Measurements from ENCODE around the gene LNPEP.

The LNPEP gene

DNA sequence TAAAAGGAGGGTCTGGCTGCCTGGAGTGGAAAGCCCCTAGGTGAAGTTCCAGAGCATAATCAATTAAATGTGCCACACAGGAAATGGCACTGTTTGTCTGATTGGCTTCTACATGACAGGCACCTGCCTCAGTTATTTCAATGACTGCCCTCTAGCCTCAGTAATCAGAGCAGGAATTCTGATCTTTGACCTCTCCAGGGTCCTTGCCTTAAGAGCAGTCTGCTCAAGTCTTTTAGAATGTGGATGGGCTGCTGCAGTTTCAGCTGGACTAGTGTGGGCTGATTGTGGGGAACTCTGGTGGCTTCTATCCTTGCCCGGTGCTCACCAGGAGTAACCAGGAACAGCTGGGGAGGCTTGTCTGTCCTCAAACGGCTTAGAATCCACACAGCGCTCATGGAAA, 107.6 kb downstream of the LNPEP start:
- no peaks in the 10 kb centered on the region for H3K9me3 ChIP-seq (ENCODE audit: insufficient read depth, low read length)
- no peaks in the 10 kb centered on the region for H3K36me3 ChIP-seq (ENCODE audit: insufficient read depth, insufficient read length, low read length)
- H3K9ac ChIP-seq (ENCODE audit: insufficient read length, low read depth) = no peak overlapping the region
- no peak overlapping the region for H3K4me3 ChIP-seq (ENCODE audit: insufficient read length, low read depth)
- DNase-seq (ENCODE audit: low read depth, low spot score) = no peak
- TF ChIP-seq YY1 (IDR thresholded peaks at IDR 0.05; ENCODE audit: insufficient read depth, insufficient read length) = no peak
- no peak for TF ChIP-seq ZNF274 (IDR thresholded peaks at IDR 0.05; ENCODE audit: low read depth, low read length)
- TF ChIP-seq SUZ12 (IDR thresholded peaks at IDR 0.05; ENCODE audit: extremely low read depth, insufficient read depth, insufficient read length) = no peak
- H3K27me3 ChIP-seq (ENCODE audit: insufficient read depth, insufficient read length) = no peaks in the 10 kb centered on the region
- no peaks in the 10 kb centered on the region for H3K4me1 ChIP-seq (ENCODE audit: insufficient read depth, insufficient read length)

DNA sequence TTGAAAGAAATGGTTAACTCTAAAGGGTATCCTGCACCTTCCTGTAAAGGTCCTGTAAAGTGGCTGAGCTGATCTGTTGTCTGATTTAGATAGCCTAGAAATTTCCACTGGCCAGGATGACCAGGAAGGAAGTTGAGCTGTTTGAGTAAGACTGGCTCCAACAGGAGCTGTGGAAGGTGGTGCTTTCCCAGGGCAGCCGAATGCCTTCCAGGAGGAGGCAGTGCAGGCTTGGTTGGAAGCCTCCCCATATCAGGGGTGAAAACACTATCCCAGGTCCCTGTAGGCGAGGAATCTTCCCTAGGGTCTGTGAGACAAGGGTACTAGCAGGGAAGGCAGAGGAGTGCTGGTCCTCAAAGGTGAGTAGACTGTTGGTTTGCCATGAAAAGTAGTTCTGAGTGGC, 108.2 kb downstream of the LNPEP start:
- Histone ChIP-seq H3K36me3 (ENCODE audit: insufficient read depth, insufficient read length, low read length) (no peaks in the 10 kb centered on the region), H3K9ac (ENCODE audit: insufficient read length, low read depth) (no peak overlapping the region), H3K4me1 (ENCODE audit: insufficient read depth, insufficient read length) (no peaks in the 10 kb centered on the region), H3K9me3 (ENCODE audit: insufficient read depth, low read length) (no peaks in the 10 kb centered on the region), H3K27me3 (ENCODE audit: insufficient read depth, insufficient read length) (no peaks in the 10 kb centered on the region), H3K4me3 (ENCODE audit: insufficient read length, low read depth) (no peak overlapping the region)
- no peak for TF ChIP-seq ZNF274 (IDR thresholded peaks at IDR 0.05; ENCODE audit: low read depth, low read length)
- TF ChIP-seq SUZ12 (IDR thresholded peaks at IDR 0.05; ENCODE audit: extremely low read depth, insufficient read depth, insufficient read length) = no peak
- no peak for TF ChIP-seq YY1 (IDR thresholded peaks at IDR 0.05; ENCODE audit: insufficient read depth, insufficient read length)
- DNase-seq (ENCODE audit: low read depth, low spot score) = peak; percentile 32

DNA sequence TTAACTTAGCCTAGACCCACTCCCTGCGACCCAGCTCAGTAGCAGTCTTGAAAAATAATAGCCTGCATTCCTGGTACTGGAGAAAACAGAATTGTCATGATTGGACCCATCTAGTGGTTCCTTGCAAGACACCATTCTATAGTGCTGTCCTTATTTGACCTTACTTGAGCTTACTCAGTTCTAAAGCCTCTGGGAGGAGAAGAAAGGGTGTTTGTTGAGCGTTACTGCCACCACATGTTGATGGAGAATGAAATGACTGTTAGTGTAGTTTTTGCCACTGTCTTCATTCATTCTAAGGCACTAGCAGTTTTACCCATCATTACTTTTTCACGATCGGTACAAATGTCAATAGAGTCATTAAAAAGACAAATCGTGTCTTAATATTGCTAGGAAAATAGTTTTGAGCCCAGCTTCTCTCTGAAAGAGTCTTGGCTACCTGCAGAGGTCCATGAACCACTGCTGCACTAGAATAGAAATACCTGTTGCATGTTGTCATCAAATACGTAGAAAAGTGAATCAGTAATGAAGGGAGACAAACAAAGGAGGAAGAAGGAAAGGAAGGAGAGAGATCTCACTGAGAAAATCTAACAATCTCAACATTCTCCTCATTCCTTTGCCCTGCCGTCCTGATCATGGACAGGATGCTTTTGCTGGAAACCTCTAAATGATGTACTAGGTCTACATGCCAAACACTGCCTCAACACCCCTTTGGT, 110.5 kb downstream of the LNPEP start:
- Histone ChIP-seq H3K36me3 (ENCODE audit: insufficient read depth, insufficient read length, low read length) (no peaks in the 10 kb centered on the region), H3K9ac (ENCODE audit: insufficient read length, low read depth) (no peak overlapping the region), H3K27me3 (ENCODE audit: insufficient read depth, insufficient read length) (no peaks in the 10 kb centered on the region), H3K4me1 (ENCODE audit: insufficient read depth, insufficient read length) (no peaks in the 10 kb centered on the region), H3K4me3 (ENCODE audit: insufficient read length, low read depth) (no peak overlapping the region), H3K9me3 (ENCODE audit: insufficient read depth, low read length) (no peaks in the 10 kb centered on the region)
- DNase-seq (ENCODE audit: low read depth, low spot score) = no peak
- TF ChIP-seq ZNF274 (IDR thresholded peaks at IDR 0.05; ENCODE audit: low read depth, low read length) = no peak
- no peak for TF ChIP-seq SUZ12 (IDR thresholded peaks at IDR 0.05; ENCODE audit: extremely low read depth, insufficient read depth, insufficient read length)
- no peak for TF ChIP-seq YY1 (IDR thresholded peaks at IDR 0.05; ENCODE audit: insufficient read depth, insufficient read length)

DNA sequence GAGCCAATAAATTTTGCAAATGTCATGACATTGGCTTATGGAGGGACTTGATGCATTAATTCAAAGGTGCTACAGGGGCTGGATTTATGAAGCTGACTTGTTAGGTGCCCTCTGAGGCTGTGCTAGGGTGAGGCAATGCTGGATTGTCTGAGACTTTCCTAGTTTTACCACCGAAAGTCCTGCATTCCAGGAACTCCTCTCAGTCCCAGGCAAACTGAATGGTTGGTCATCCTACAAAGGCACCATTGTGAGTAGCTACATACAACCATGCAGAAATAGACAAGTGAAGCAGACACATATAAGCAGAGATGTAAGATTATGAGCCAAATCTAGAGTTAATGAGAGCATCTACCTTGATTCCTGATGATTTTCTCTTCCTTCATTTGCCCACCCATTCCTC, 111.2 kb downstream of the LNPEP start:
- no peak for DNase-seq (ENCODE audit: low read depth, low spot score)
- Histone ChIP-seq H3K4me3 (ENCODE audit: insufficient read length, low read depth) (no peak overlapping the region), H3K9ac (ENCODE audit: insufficient read length, low read depth) (no peak overlapping the region), H3K4me1 (ENCODE audit: insufficient read depth, insufficient read length) (no peaks in the 10 kb centered on the region), H3K9me3 (ENCODE audit: insufficient read depth, low read length) (no peaks in the 10 kb centered on the region), H3K36me3 (ENCODE audit: insufficient read depth, insufficient read length, low read length) (no peaks in the 10 kb centered on the region), H3K27me3 (ENCODE audit: insufficient read depth, insufficient read length) (no peaks in the 10 kb centered on the region)
- TF ChIP-seq YY1 (IDR thresholded peaks at IDR 0.05; ENCODE audit: insufficient read depth, insufficient read length) = no peak
- TF ChIP-seq ZNF274 (IDR thresholded peaks at IDR 0.05; ENCODE audit: low read depth, low read length) = no peak

DNA sequence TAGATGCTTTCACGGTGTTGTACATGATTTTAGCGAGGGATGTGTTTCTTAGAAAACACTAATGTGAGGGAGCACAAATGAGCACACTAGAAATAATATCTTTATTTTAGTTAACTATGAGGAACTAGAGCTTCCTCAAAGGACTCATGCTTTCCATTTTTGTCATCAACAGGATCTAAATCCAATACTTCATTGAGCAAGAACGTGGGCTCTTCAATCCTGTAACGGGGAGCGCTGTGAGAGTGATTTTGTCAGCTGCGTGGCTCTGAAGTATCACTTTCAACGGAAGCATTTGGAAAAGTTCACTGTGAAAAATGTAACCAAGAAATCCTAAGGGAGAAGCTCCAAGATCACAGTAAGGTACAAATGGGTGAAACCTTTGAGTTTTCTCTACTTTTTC, 113.3 kb downstream of the LNPEP start:
- no peaks in the 10 kb centered on the region for H3K9me3 ChIP-seq (ENCODE audit: insufficient read depth, low read length)
- H3K4me1 ChIP-seq (ENCODE audit: insufficient read depth, insufficient read length) = no peaks in the 10 kb centered on the region
- H3K27me3 ChIP-seq (ENCODE audit: insufficient read depth, insufficient read length) = no peaks in the 10 kb centered on the region
- H3K9ac ChIP-seq (ENCODE audit: insufficient read length, low read depth) = no peak overlapping the region
- no peak for DNase-seq (ENCODE audit: low read depth, low spot score)
- no peak overlapping the region for H3K4me3 ChIP-seq (ENCODE audit: insufficient read length, low read depth)
- TF ChIP-seq ZNF274 (IDR thresholded peaks at IDR 0.05; ENCODE audit: low read depth, low read length) (no peak), SUZ12 (IDR thresholded peaks at IDR 0.05; ENCODE audit: extremely low read depth, insufficient read depth, insufficient read length) (no peak), YY1 (IDR thresholded peaks at IDR 0.05; ENCODE audit: insufficient read depth, insufficient read length) (no peak)
- no peaks in the 10 kb centered on the region for H3K36me3 ChIP-seq (ENCODE audit: insufficient read depth, insufficient read length, low read length)

DNA sequence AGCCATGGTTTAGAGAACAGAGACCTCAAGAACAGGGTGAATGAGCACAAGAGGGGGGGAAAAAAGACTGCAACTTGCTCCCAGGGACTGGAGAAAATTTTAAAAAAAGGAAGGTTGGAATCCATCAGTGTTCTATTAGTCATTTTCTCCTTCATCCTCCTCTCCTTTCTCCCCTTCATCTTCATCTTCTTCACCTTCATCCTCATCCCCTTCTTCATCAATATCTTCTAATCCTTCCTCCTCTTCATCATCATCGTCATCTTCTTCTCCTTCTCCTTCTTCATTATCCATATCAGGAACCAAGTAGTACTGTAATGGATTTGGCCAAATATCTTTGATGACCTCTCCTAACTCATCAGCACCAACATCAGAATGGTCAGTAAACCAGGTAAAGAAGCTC, 120.4 kb downstream of the LNPEP start:
- TF ChIP-seq ZNF274 (IDR thresholded peaks at IDR 0.05; ENCODE audit: low read depth, low read length) = no peak
- Histone ChIP-seq H3K4me1 (ENCODE audit: insufficient read depth, insufficient read length) (no peaks in the 10 kb centered on the region), H3K4me3 (ENCODE audit: insufficient read length, low read depth) (no peak overlapping the region), H3K9ac (ENCODE audit: insufficient read length, low read depth) (no peak overlapping the region), H3K27me3 (ENCODE audit: insufficient read depth, insufficient read length) (no peaks in the 10 kb centered on the region), H3K9me3 (ENCODE audit: insufficient read depth, low read length) (peaks cover 7% of the 10 kb centered on the region; the same call in 1 of the 2 replicates), H3K36me3 (ENCODE audit: insufficient read depth, insufficient read length, low read length) (no peaks in the 10 kb centered on the region)
- DNase-seq (ENCODE audit: low read depth, low spot score) = no peak

DNA sequence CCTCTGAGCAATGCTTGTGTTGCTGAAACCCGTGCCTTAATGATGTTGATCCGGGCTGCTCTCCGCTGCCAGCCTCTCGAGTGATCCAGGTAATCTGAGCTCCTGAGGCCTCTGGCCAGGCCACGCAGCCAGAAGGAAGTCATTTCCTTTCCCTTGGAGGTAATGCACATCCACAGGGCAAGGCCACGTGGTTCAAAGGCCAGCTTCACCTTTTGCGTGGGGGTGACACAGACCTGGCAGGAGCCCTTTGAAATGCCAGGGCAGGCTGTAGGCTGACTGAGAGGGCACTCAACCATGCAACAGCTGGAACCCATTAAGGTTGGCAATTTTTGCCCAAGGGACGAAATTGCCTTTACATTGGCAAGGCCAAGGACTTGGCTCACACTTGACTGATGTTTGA, 126.2 kb downstream of the LNPEP start:
- DNase-seq (ENCODE audit: low read depth, low spot score) = no peak
- H3K27me3 ChIP-seq (ENCODE audit: insufficient read depth, insufficient read length) = no peaks in the 10 kb centered on the region
- H3K9ac ChIP-seq (ENCODE audit: insufficient read length, low read depth) = no peak overlapping the region
- H3K9me3 ChIP-seq (ENCODE audit: insufficient read depth, low read length) = peaks cover 7% of the 10 kb centered on the region; the same call in 1 of the 2 replicates
- H3K4me1 ChIP-seq (ENCODE audit: insufficient read depth, insufficient read length) = no peaks in the 10 kb centered on the region
- no peak overlapping the region for H3K4me3 ChIP-seq (ENCODE audit: insufficient read length, low read depth)
- TF ChIP-seq ZNF274 (IDR thresholded peaks at IDR 0.05; ENCODE audit: low read depth, low read length) = no peak
- no peak for TF ChIP-seq SUZ12 (IDR thresholded peaks at IDR 0.05; ENCODE audit: extremely low read depth, insufficient read depth, insufficient read length)
- no peak for TF ChIP-seq YY1 (IDR thresholded peaks at IDR 0.05; ENCODE audit: insufficient read depth, insufficient read length)
- no peaks in the 10 kb centered on the region for H3K36me3 ChIP-seq (ENCODE audit: insufficient read depth, insufficient read length, low read length)

Measured in NT2/D1 (cell line).